Stimulated activated CD4-positive, alpha-beta T cell treated with anti-CD3 and anti-CD28 coated beads, Interleukin-2, amount 100 ng/mL, for 24 hours (primary cell): Measurements from ENCODE around the gene C1orf35.

ENCODE experiments used
- DNase-seq, 2 donors: peaks; one replicate each; pipeline ENCODE4 v3.0.0-alpha.2; 2020

C1orf35 gene

DNA sequence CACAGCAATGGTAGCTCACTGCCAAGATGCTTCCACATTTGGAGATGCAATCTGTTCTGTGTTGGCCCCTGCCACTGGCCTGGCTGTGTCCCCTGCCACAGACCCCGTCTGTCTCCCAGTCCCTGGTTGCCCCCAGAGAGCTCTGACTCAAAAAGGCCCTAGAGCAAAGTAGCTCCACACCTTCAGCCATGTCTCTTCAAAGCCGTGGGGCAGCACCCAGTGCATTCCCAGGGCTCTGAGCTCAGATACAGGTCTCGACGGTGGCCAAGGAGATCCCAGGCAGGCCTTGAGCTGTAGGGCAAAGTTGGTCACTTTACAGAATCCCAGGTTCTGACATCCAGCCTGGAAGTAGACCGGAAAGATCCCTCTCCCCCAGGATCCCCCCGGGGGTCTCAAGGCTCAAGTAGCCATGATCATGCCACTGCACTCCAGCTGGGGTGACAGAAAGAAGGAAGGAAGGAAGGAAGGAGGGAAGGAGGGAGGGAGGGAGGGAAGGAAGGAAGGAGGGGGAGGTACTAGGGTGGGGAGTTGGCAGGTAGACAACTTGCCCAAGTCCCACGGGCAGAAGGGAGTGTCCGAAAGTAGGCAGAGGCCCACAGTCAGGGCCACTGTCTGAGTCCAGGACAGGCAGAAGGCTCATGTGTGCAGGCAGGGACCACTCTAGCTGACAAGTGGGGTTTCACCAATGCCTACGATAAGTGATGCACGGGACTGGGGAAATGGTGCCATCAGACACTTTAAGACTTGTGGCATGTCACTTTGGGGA, 25.4 kb downstream of the C1orf35 start:
- DNase-seq, result no peak

DNA sequence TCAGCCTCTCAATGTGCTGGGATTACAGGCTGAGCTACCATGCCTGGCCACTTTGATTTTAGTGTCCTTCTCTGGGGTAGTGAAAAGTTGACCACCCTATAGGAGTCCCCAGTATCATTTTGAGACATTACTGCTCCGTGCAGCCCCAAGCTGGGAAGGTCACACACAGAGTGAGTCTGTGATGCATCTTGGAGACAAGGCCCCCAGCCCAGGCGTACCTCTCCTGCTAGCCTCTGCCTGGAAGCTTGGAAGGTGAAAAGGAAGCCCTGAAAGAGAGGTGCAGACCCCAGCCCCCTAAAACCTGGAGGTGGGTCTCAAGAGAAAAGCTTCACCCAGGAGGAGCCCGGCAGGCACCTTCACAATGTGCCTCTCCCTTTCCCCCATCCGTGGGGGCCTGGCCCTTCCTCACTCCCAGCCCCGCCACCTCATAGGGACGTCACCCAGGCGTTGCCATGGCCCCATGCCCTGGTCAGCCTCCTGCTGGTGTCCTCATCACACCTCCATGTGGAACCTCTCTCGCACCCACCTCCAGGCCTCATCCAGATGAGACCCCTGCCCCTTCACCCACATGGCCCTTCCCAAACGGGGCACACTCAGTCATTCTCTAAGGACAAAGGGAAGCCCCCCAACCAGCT, 26.2 kb downstream of the C1orf35 start:
- DNase-seq, result no peak

DNA sequence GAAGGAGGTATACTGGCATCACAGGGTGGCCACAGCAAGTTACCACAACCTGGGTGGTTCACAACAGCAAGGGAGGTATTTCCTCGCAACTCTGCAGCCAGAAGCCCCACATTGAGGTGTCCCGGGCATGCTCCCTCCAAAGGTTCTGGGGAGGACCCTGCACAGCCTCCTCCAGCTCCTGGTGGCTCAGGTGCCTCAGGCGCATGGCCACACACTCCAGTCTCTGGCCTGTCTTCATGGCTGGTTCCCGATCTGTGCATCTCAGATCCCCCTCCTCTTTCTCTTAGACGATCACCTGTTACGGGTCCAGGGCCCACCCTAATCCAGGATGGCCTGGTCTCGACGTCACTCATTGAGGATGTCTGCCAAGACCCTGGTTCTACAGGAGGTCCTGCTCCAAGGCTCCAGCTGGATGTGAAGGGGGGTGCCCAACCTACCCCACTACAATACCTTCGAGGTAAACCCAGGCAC, 27.3 kb downstream of the C1orf35 start:
- no peak for DNase-seq

DNA sequence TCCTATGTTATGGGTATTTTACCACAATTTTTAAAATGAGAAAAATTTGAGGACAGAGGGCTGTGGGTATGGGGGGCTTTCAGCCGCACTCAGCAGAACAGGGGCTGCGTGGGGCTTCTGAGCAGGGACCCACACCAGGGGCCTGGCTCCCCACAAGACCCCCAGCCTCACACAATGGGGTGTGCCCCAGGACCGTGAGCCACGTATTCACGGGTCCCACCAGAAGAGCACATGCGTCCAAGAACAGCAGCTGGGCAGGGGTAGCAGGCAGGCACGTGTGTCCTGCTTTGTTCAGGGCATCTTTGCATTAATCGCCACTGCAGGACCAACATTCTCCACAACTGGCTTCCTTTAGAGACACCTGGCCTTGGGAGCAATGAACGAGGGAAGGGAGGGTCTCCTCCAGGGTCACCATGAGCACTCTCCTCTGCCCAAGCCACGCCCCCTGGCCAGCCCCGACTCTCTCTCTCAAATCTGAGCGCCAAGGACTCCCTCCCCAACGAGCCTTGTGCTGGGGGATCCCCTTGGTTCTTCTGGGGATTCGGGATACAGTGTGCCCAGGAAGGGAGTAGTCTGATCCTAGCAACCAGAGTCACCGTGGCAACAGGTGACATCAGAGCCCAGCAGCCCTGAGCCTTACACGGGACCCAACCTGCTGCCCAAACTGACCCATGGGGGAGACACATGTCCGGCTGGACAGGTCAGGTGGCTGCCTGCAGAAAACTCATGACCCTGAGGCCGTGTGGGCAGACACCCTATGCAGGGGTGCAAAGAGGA, 28.0 kb downstream of the C1orf35 start:
- DNase-seq, result no peak

DNA sequence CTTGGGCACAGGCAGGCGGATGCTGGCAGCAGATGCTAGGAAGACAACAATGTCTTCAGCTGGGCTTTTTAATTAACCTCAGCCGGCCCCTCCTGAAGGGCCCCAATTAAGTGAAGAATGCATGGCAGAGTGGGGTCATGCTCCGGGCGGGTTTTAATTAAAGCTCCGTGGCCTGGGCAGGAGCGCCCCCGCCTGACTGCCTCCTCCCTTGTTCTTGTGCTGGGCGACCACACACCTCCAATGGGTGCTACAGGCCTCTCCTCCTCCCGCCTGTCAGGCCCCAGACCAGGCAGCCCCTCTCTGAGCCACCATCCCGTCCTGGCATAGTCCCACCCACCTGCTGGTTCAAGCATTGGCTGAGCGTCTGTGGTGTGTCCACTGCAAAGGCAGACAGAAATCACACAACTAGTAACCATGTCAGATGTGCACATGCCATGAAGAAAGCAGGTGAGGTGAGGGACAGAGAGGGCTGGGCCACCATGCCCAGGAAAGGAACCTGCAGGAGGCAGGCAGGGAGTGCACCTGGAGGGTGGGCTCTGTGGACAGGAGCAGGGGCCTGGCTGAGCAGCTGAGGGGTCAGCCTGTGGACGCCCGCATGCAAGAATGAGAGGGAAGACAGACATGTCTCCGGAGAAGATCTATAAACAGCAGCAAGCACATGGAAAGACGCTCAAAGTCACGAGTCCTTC, 29.1 kb downstream of the C1orf35 start:
- DNase-seq, result no peak

DNA sequence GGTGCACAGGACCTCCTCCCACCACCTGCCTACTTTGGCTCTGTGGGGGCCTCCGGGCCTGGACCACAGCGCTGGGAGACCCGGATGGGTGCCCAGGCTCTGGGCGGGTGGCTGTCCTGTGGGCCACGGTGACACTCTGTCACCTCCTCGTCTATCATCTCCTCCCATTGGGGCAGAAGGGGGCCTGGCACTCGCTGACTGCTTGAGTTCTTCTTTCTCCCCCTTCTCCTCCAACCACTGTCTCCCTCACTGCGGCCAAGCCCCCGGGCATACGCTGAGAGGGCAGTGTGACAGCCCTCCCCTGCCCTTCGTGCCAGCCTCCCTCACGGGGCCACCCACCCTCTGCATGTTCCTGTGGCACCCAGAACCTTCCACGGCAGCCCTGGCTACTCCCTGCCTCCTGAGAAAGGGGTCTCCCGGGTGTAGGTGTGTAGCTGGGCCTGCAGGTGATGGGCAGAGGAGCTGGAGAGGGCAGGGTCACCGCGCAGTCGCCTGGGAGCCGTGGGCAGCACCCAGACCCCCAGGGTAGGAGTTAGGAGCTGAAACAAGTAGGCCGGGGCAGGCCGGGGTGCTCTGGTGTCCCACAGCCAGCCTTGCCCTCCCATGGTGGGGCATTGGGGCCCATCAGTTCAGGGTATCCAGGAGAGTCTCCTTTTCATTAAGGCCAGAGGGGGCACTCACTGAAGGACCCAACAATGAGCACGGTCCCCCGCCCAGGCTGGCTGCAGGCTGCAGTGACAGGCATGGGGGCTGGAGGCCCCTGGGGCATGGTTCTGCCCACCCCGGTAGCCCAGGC, 29.9 kb downstream of the C1orf35 start:
- DNase-seq, result no peak

DNA sequence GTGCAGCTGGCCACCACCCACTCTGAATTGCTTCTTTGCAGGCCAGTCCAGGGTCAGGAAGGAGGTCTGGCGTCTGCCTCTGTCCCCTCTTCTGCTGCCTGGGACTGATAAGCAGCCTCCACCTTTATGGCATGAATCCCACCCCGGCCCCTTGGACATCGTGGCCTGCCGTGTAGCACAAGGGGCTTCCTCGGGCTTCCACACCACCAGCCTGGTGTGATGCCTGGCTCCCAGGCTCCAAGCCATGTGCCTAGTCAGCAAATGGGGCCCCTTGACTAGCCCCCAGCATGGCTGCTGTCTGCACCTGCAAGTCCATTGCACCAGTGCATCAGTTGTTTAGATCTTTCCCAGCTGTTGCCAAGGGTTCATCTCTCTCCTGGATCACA, 30.5 kb downstream of the C1orf35 start:
- no peak for DNase-seq

DNA sequence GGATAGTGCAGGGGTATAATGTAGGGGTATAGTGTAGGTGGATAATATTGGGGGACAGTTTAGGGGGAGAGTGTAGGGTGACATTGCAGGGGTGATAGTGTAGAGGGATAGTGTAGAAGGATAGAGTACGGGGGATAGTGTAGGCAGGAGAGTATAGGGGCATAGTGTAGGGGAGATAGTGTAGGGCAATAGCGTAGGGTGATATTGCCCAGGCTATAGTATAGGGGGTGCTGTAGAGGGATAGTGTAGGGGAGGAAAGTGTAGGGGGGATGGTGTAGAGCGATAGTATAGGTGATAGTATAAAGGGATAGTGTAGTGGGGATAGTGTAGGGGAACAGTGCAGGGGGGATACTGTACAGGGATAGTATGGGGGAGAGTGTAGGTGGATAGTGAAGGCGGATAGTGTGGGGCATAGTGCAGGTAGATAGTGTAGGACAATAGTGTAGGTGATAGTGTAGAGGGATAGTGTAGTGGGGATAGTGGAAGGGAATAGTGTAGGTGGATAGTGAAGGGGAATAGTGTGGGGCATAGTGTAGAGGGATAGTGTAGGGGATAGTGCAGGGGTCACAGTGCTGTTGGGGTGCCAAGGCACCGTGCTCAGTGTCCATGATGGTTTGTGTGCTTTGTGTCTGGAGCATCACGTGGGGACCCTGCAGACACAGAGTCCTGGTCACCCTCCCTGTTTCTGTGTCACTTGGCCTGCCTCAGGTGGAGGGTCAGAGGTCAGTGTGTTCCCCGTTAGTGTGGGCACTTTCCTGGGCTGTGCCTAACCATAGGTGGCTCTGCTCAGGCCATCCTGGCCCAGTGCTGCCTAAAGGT, 31.1 kb downstream of the C1orf35 start:
- DNase-seq, result no peak

DNA sequence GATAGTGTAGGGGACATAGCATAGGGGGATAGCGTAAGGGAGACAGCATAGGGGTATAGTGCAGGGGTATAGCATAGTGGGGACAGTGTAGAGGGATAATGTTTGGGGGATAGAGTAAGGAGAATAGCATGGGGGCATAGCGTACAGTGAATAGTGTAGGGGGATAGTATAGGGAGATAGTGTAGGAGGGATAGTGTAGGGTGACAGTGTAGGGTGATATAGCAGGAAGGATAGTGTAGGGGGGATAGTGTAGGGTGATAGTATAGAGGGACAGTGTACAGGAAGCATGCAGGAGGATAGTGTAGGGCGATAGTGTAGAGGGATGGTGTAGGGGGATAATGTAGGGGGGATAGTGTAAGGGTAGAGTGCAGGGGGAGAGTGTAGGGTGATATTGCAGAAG, 32.3 kb downstream of the C1orf35 start:
- no peak for DNase-seq

DNA sequence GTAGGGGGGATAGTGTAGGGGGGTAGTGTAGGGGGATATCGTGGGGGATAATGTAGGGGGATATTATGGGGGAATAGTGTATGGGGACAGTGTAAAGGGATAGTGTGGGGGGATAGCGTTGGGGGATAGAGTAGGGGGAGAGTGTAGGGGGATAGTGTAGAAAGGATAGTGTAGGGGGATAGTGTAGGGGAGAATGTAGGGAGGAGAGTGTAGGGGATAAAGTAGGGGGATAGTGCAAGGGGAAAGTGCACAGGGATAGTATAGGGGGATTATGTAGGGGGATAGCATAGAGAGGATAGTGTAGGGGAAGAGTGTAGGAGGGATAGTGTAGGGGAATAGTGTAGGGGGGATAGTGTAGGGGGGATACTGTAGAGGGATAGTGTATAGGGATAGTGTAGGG, 33.0 kb downstream of the C1orf35 start:
- DNase-seq, result no peak

DNA sequence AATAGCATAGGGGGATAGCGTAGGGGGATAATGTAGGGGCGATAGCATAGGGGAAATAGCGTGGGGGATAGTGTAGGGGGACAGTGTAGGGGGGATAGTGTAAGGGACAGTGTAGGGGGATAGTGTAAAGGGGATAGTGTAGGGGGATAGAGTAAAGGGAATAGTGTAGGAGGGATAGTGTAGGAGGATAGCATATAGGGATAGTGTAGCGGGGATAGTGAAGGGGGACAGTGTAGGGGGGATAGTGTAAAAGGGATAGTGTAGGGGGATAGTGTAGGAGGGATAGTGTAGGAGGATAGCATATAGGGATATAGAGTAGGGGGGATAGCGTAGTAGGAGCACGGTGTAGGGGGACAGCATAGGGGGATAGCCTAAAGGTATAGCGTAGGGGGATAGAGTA, 34.8 kb downstream of the C1orf35 start:
- no peak for DNase-seq

DNA sequence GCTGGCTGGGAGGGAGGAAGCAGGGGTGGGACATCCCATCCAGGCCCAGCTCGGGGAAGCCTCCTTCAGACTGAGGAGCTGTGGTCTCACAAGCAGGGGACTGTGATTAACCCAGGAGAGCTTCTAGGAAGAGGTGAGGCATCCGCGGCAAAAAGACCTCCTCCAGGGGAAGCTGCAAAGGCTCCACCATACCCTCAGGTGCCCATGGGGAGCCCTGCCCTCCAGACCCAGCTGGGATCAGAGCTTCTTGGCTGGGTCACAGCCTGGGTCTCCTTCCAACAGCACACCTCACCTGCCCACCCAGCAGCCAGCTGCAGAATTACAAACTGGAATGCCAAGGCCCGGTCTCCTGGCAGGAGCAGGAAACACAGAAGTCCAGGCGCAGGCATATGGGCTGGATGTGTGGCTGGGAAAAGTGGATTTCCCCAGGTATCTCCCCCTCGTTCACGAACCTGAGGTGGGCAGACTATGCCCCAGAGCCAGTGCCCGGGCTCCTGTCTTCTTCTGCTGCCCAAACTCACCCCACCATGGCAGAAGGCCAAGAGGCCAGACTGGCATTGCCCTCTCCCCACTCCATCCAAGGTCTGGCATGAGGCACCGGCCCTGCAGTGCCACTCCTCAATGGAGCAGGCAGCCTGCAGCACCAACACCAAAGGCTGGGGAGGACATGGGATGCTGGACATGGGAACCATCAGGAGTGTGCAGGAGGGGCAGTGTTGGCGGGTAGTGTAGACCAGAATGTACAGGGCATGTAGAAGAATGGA, 36.1 kb downstream of the C1orf35 start:
- no peak for DNase-seq

DNA sequence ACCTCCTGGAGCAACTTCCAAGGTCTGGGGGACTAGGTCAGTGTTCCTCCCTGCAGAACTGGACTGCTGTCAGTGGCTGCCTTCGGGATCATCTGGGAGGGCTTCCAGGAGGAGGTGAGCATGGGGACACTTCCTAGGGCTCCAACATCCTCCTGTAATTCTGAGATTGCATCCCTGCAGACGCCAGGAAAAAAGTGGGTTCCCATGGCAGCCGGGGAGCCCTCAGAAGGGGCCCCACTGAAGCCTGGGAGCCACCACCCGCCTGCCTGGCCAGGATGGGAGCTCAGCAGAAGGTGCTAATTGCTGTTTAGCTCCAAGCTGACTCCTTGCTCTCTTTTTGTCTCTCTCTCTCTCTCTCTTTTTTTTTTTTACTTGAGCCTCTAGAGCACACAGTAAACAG, 36.7 kb downstream of the C1orf35 start:
- DNase-seq, result no peak

DNA sequence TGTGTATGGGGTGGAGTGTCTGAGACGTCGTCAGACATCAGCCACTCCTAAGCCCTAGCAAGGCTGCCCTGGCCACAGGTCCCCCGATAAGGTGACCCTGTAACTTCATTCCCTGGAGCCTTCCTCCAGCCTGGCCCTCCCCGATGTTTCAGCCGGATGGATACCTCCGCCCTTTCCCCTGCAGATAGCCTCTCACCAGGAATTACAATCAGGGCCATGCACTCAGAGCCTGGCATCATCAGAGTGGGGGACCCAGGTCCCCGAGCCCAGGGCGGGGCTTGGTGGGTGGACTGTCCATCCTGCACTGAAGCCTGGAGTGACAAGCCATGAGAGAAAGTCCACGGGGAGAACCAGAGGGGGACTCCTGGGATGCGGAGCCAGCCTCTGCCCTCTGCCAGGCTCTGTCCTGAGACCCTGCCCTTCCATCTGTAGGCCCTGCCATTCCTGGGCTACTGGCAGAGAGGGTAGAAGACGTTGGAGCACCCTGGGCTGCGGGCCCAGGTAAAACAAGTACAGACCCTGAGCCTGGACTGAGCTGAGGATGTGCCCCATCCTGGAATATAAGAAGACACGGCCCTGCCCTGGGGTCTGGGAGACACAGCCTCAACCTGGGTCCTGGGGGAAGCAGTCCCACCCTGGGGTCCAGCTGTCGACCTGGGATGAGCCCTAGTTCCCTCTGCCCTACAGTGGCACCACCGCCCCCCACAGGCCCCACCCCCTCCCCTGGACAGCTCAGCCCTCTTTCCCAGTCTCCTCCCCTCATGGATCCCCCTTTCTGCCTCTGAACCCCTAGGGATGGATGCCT, 37.4 kb downstream of the C1orf35 start:
- no peak for DNase-seq

DNA sequence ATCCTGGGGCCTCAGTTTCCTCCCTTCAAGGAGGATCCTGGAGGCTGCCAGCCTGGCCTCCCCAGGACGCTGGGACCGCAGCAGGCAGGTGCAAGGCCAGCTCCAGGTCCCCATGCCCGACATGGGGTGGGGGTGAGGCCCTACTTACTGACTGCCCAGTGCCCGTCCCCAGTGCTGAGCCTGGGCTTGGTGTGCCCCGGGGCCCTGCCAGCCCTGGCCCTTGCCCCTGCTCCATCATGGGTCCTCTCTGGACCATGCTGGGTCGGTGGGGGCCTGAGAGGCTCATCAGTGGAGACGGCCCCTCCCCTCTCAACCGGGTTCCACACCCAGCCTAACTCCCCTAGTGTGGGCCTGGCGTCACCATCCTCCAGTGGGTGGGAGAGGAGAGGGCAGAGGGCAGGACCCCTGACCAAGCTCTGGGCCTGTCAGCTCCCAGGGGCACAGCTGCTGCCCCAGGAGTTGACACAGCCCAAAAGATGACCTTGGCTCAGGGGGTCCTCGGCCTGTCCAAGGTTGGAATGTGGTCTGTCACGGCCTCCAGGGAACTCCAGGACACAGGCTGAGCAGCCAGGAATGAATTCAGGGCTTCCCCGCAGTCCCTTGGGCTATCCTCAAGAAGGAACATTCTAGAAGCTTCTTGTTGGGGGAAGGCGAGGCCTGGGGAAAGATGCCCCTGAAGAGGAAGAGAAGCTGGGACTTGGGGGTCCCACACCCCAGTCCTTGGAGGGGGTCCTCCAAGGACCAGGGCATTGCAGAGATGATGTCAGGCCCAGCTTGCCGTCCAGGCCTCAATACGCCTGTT, 38.2 kb downstream of the C1orf35 start:
- DNase-seq, result no peak

DNA sequence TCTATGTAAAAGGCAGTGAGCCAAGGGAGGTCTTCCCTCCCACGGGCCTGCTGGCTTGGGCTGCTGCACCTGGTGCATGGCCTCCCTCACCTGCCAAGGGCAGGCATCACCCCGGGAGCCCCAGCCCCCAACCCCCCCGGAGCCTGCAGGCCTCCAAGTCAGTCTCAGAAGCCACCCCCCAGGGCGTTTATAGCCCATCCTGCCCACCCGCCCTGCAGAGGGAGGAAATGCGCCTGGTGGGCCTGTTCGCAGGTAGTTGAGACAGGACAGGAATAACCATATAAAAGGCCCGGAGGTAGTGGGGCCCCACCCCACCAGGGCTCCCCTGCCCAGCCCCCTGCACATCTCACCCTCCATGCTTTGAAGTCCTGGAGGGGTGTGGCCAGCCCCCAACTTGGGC, 38.8 kb downstream of the C1orf35 start:
- no peak for DNase-seq

DNA sequence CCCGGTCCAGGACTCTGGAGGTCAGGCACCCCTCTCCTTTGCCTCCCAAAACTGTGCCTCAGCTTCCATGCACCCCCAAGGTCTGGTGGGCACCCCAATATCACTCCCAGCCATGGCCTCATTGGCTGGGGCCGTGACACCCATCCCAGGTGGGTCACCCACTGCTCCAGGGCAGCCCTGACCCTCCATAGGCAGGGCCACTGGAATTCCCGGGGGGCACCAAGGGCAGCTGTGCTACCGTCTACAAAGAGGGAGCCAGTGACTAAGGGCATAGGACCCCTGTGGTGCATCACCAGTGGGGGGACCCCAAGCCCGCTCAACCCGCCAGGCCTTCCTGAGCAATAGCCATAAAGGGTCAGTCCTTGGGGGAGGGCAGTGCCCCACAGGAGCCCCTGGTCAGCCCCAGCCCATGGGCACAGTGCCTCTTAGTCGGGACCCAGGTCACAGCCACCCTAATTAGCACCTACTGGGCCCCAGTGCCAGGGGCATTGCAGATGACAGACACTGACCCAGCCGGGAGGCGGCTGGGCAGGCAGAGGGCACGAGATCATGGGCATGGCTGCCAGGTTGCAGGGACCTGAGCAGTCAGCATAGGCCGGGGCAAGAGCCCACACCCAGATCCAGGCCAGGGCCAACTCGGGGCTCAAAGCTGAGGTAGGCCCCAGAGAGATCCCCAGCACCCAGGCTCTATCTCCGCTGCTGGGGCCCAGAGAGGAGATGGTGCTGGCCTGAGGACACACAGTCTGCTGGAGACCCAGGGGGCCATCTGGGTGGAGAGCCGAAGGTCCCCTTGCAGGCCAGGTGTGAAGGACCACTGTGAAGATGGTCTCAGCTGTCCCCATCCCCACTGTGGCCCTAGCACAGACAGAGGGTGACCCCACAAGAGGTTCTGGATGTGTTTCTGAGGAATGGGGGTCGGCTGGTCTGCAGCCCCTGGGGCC, 39.6 kb downstream of the C1orf35 start:
- DNase-seq, result no peak

DNA sequence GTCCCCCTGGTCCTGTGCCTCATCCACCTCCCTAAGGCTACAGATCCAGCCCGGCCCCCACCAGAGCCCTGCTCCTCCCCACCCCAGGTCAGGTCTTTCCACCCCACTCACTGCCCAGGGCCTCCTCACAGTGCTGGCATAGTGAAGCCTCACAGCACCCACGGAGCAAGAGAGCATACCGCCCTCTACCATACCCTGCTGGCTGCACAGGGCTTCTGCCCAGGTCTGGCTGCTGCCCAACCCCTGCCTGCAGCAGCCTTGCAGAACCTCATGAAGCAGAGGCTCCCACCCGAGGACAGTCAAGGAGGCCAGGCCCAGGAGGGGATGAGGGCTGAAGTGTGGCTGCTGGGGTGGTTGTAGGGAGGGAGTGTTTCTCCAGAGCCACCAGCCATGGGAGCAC, 40.3 kb downstream of the C1orf35 start:
- DNase-seq, result no peak
